BLaER1 (cell line): Measurements from ENCODE around the gene GOLIM4.
"Not testable (repeated sequence)": the region's sequence is repeated elsewhere in the genome, so short reads cannot be mapped to it uniquely, and the experiment has no call there.

ENCODE experiments used
- H3K27ac ChIP-seq: shearing (Covaris generic); formaldehyde crosslinking; 2 replicates; pipeline ENCODE4 v1.8.1; 2022
- H3K27me3 ChIP-seq: shearing (Covaris generic); formaldehyde crosslinking; 2 replicates; pipeline ENCODE4 v1.8.1; 2022
- H3K36me3 ChIP-seq: shearing (Covaris generic); formaldehyde crosslinking; 2 replicates; pipeline ENCODE4 v1.8.1; 2022
- H3K4me1 ChIP-seq: shearing (Covaris generic); formaldehyde crosslinking; 2 replicates; pipeline ENCODE4 v1.8.1; 2022
- H3K4me2 ChIP-seq: shearing (Covaris generic); formaldehyde crosslinking; 2 replicates; pipeline ENCODE4 v1.8.1; 2022
- H3K4me3 ChIP-seq: shearing (Covaris generic); formaldehyde crosslinking; 2 replicates; pipeline ENCODE4 v1.8.1; 2022
- H3K9ac ChIP-seq: shearing (Covaris generic); formaldehyde crosslinking; 2 replicates; pipeline ENCODE4 v1.8.1; 2022
- H3K9me3 ChIP-seq: shearing (Covaris generic); formaldehyde crosslinking; 2 replicates; pipeline ENCODE4 v1.8.1; 2022
- H4K20me1 ChIP-seq: shearing (Covaris generic); formaldehyde crosslinking; 2 replicates; pipeline ENCODE4 v1.8.1; 2022
- Cebpa-rat ChIP-seq: shearing (Covaris generic); IDR thresholded peaks from 2 replicates; pipeline ENCODE4 v1.8.1; 2022

Gene GOLIM4

DNA sequence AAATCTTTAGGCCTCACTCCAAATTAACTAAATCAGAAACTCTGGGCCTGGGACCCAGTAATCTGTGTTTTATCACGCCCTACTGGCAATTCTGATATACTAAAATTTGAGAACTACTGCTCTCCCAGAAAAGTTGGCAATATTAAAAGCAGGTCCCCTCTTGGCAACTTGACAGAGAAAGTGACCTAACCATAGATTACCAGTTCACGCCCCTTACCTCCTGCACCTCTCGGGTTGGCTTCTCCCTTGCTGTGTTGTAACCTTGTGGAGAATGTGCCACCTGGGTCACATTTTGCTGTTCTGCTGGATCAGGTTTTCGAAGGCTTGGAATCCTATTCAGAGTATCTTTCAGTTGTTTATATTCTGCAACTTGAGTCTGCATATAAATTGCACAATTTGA is 59.1 kb downstream of the GOLIM4 start:
- H4K20me1 ChIP-seq, result no peaks in the 10 kb centered on the region
- H3K36me3 ChIP-seq, result peaks cover 65% of the 10 kb centered on the region
- no peak for TF ChIP-seq Cebpa-rat
- H3K4me3 ChIP-seq, result no peak overlapping the region
- no peaks in the 10 kb centered on the region for H3K27me3 ChIP-seq
- no peak overlapping the region for H3K27ac ChIP-seq
- H3K9me3 ChIP-seq, result peaks cover 6% of the 10 kb centered on the region; the same call in 1 of the 2 replicates
- no peaks in the 10 kb centered on the region for H3K4me1 ChIP-seq
- H3K9ac ChIP-seq, result no peak overlapping the region
- no peak overlapping the region for H3K4me2 ChIP-seq

DNA sequence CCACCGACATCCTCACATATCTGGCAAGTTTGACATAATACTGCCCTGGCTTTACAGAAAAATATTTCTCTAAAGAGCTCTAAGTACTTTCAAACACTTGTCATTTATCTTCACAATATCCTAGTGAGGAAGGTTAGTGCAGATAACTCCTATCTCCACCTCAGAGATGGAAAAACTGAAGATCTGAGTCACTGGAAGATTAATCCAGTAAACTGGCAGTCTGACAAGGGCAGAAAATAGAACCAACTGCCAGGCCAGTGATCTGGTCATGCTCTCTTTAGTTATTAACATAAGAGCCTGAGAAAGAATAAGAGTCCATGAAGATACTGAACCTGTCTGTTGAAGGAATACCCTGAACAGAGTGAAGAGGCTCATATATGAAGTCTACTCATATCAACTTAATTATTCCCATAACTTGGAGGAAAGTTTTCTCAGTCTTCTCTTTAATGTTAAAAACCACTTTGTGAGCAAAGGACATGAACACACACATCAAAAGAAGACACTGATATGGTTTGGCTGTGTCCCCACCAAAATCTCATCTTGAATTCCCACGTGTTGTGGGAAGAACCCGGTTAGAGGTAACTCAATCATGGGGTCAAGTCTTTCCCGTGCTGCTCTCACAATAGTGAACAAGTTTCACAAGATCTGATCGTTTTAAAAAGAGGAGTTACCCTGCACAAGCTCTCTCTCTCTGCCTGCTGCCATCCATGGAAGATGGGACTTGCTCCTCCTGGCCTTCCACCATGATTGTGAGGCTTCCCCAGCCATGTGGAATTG is 61.4 kb downstream of the GOLIM4 start:
- H3K27me3 ChIP-seq, result no peaks in the 10 kb centered on the region
- peaks cover 6% of the 10 kb centered on the region; the same call in 1 of the 2 replicates for H3K9me3 ChIP-seq
- H3K9ac ChIP-seq, result no peak overlapping the region
- H3K4me2 ChIP-seq, result no peak overlapping the region
- H3K36me3 ChIP-seq, result peaks cover 79% of the 10 kb centered on the region
- H3K27ac ChIP-seq, result no peak overlapping the region
- no peaks in the 10 kb centered on the region for H3K4me1 ChIP-seq
- no peak for TF ChIP-seq Cebpa-rat
- no peak overlapping the region for H3K4me3 ChIP-seq
- H4K20me1 ChIP-seq, result no peaks in the 10 kb centered on the region

DNA sequence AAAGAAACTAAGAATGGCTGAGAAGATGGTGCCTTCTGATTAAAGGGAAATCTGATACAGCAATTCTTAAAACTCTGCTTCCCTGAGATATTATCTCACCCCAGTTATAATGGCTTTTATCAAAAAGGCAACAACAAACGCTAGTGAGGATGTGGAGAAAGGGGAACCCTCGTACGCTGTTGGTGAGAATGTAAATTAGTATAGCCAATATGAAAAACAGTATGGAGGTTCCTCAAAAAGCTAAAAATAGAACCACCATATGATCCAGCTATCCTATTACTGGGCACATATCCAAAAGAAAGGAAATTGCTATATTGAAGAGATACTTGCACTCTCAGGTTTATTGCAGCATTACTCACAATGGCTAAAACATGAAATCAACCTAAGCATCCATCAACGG is 65.1 kb downstream of the GOLIM4 start:
- no peak overlapping the region for H3K27ac ChIP-seq
- TF ChIP-seq Cebpa-rat, result no peak
- no peak overlapping the region for H3K4me3 ChIP-seq
- H3K4me1 ChIP-seq, result peaks cover 14% of the 10 kb centered on the region
- H4K20me1 ChIP-seq, result no peaks in the 10 kb centered on the region
- peaks cover 6% of the 10 kb centered on the region; the same call in 1 of the 2 replicates for H3K9me3 ChIP-seq
- H3K9ac ChIP-seq, result no peak overlapping the region
- peaks cover 85% of the 10 kb centered on the region for H3K36me3 ChIP-seq
- no peak overlapping the region for H3K4me2 ChIP-seq
- no peaks in the 10 kb centered on the region for H3K27me3 ChIP-seq

DNA sequence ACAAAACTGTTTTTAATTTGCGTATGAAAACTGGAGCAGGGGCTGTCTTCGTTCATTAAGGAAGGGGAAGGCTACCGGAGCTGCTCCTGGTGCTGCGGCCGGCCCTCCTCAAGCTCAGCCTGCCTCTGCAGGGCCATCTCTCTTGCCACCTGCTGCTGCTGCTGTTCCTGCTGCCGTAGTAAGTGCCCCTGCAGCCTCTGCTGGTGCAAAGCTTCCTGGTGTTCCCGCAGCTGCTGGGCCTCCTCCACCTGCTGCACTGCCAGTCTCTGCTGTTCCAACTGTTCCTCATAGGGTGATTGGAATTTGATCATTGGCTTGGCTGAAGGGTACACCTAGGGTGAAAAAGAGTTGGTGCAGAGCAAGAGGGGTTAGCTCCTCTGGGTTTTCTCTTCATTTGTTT is 66.0 kb downstream of the GOLIM4 start:
- Histone ChIP-seq H4K20me1 (no peaks in the 10 kb centered on the region), H3K9ac (no peak overlapping the region), H3K36me3 (peaks cover 78% of the 10 kb centered on the region), H3K4me3 (no peak overlapping the region), H3K4me2 (no peak overlapping the region), H3K27ac (no peak overlapping the region), H3K27me3 (no peaks in the 10 kb centered on the region), H3K9me3 (no peaks in the 10 kb centered on the region), H3K4me1 (peaks cover 23% of the 10 kb centered on the region)
- no peak for TF ChIP-seq Cebpa-rat

DNA sequence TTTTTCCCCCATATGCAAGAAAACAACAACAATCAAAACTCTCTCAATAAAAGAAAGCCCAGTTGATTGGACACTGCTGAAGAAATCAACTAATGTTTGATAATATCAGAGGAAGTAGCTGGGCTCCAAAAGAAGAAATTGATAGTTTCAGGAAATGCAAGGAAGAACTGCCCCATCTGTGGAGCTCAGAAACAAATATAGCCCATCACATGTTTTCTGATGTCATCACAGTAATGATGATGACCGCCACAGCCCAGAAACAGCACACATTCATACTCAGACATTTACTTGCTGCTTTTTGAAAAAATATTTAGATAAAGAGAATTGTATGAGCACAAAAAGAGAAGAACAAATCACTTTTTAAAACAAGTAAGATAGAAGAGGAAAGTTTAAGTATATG is 67.6 kb downstream of the GOLIM4 start:
- H3K4me1 ChIP-seq, result peaks cover 39% of the 10 kb centered on the region
- H3K36me3 ChIP-seq, result peaks cover 86% of the 10 kb centered on the region
- H3K9ac ChIP-seq, result no peak overlapping the region
- no peaks in the 10 kb centered on the region for H3K27me3 ChIP-seq
- no peak overlapping the region for H3K4me3 ChIP-seq
- TF ChIP-seq Cebpa-rat, result no peak
- H4K20me1 ChIP-seq, result no peaks in the 10 kb centered on the region
- no peak overlapping the region for H3K27ac ChIP-seq
- H3K9me3 ChIP-seq, result no peaks in the 10 kb centered on the region
- no peak overlapping the region for H3K4me2 ChIP-seq

DNA sequence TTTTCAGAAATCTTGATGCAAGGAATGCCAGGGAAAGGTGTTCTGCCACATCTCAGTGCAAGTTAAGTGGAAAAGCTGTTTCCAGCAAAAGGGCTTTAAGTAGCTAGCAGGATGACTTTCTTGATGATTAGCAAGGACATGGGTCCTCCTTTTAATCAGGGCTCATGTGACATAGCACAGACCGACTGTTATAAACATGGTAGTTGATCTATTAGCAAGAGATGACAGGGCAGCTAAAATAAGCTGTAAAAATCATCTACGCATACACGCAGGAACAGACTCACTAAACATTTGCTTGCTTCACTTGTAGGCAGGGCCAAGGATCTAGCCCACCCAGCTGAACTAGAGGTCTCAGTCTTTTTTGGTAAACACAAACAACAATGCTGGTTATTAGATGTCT is 69.0 kb downstream of the GOLIM4 start:
- H3K9ac ChIP-seq, result no peak overlapping the region
- no peaks in the 10 kb centered on the region for H4K20me1 ChIP-seq
- H3K4me1 ChIP-seq, result peaks cover 50% of the 10 kb centered on the region
- no peaks in the 10 kb centered on the region for H3K9me3 ChIP-seq
- H3K27ac ChIP-seq, result no peak overlapping the region
- H3K36me3 ChIP-seq, result peaks cover 87% of the 10 kb centered on the region
- H3K27me3 ChIP-seq, result no peaks in the 10 kb centered on the region
- no peak overlapping the region for H3K4me2 ChIP-seq
- H3K4me3 ChIP-seq, result no peak overlapping the region
- no peak for TF ChIP-seq Cebpa-rat

DNA sequence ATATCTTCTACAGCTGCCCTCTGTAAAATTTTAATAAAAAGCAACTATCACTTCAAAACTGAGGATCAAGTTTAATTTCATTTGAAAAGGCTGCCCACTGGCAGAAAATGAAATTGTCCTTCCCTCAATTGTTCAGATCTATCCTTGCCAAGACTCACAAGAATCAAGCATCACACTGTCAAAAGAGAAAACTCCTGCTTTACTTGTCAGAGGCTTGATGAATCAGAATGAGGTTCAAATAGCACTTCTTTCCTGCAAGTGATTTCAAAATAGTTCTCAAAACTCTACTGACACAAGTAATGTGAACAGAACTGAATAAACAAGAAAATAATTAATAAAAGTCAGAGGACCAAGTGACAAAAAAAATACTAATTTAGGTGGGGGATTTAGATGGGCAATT is 70.6 kb downstream of the GOLIM4 start:
- peaks cover 50% of the 10 kb centered on the region for H3K4me1 ChIP-seq
- H3K36me3 ChIP-seq, result peaks cover 86% of the 10 kb centered on the region
- no peaks in the 10 kb centered on the region for H3K27me3 ChIP-seq
- H3K4me2 ChIP-seq, result peak overlapping the region; percentile 60
- no peaks in the 10 kb centered on the region for H4K20me1 ChIP-seq
- TF ChIP-seq Cebpa-rat, result no peak
- H3K9ac ChIP-seq, result no peak overlapping the region
- H3K27ac ChIP-seq, result peak overlapping the region; percentile 57; the same call in 1 of the 2 replicates
- H3K4me3 ChIP-seq, result no peak overlapping the region
- no peaks in the 10 kb centered on the region for H3K9me3 ChIP-seq

DNA sequence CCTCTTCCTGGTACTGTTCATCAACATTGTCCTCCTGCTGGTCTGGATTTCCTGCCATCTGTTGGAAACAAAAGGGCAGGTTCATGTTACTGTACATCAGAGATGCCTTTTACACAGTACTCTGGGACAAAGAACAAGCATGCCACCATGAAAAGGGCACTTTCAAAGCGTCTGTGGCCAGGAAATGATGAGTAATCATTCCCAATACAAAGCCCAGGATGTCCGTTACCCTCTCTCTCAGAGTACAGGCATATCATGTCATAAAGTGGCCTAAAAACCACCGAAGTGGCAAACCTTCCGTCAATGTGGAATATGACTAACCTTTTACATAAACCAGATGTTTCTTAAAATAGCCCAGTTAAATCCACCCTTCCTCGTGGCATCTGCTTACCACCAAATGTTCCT is 71.2 kb downstream of the GOLIM4 start:
- Histone ChIP-seq H3K4me1 (peaks cover 50% of the 10 kb centered on the region), H3K27ac (peak overlapping the region; percentile 57), H3K36me3 (peaks cover 86% of the 10 kb centered on the region), H3K4me3 (no peak overlapping the region), H3K9me3 (no peaks in the 10 kb centered on the region), H4K20me1 (no peaks in the 10 kb centered on the region), H3K9ac (peak overlapping the region; percentile 5; the same call in 1 of the 2 replicates), H3K4me2 (peak overlapping the region; percentile 60), H3K27me3 (no peaks in the 10 kb centered on the region)
- TF ChIP-seq Cebpa-rat, result no peak

DNA sequence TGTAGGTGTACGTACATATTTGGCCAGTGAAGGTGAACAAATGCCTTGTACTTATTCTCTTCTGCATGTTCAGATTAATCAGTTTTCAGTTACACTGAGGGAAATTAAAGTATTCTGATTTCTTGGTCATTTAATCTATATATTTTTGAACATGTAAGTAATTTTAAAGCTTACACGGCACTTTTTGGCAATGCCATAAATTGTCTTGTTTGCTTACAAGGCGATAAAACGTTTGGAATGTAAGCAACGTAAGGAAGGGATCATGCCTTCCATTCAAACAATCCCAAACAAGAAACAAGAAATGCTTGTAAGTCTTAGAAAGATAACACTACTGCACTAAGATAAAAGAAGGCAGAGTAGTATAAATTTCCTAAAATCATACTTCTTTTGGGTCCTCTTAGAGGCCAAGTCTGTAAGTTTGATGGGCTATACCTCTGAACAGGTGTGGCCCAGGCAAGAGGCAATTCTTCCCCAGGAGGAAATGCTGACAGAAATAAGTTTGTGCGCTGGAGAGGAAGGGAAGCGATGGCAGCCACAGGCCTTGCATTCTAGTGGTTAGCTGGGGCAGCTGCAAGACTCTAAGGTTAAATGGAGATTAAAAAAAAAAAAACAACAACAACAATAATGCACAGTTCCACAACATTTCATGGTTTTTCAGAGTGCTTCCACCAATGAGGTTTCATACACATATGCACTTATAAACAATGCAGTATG is 73.8 kb downstream of the GOLIM4 start:
- H3K9ac ChIP-seq, result no peak overlapping the region
- no peak for TF ChIP-seq Cebpa-rat
- H3K4me2 ChIP-seq, result no peak overlapping the region
- H3K27ac ChIP-seq, result no peak overlapping the region
- no peaks in the 10 kb centered on the region for H3K27me3 ChIP-seq
- H3K4me1 ChIP-seq, result peaks cover 40% of the 10 kb centered on the region
- H3K4me3 ChIP-seq, result no peak overlapping the region
- H4K20me1 ChIP-seq, result no peaks in the 10 kb centered on the region
- H3K36me3 ChIP-seq, result peaks cover 79% of the 10 kb centered on the region
- H3K9me3 ChIP-seq, result no peaks in the 10 kb centered on the region

DNA sequence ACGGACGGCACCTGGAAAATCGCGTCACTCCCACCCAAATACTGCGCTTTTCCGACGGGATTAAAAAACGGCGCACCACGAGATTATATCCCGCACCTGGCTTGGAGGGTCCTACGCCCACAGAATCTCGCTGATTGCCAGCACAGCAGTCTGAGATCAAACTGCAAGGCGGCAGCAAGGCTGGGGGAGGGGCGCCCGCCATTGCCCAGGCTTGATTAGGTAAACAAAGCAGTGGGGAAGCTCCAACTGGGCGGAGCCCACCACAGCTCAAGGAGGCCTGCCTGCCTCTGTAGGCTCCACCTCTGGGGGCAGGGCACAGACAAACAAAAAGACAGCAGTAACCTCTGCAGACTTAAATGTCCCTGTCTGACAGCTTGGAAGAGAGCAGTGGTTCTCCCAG is 84.4 kb downstream of the GOLIM4 start:
- H3K27me3 ChIP-seq, H3K27ac ChIP-seq, H3K4me1 ChIP-seq, H4K20me1 ChIP-seq, H3K4me2 ChIP-seq, H3K9me3 ChIP-seq, H3K4me3 ChIP-seq, H3K9ac ChIP-seq: not testable (repeated sequence)
- H3K36me3 ChIP-seq, result peaks cover 27% of the 10 kb centered on the region
